OCI-LY3 (cell line): Measurements from ENCODE around the gene CNTNAP4.

Experiments used
- EZH2phosphoT487 ChIP-seq: fragments of 200-600 bp; shearing (Covaris generic); IDR thresholded peaks from 2 replicates; pipeline ENCODE4 v1.6.1; 2018; ENCODE audit warnings: antibody characterized with exemption, mixed run types, low read depth
- TF ChIP-seq, protein P1 (sequence below): fragments of 200-600, 300-600 bp; sonication (generic); IDR thresholded peaks from 2 replicates; pipeline ENCODE4 v1.5.1; 2014; ENCODE audit warnings: antibody characterized with exemption, low read length, low read depth

DNA sequence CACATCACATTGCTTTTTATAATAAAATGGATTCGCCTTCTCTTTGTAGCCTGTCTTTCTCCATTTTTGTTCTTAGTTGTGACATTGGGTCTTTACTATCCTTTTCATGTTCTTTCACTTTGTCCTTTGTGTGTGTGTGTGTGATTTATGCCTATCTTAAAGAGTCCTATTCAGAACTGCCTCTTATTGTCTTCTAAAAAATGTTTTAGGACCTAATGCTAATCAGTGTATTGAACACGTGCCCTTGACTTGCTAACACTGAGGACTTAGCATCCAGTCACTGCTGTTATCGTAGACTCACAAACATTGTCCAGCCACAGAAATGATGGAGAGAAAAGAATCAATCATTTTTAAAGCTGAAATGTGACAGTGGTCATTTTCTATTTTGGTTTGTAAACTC is 251.9 kb downstream of the CNTNAP4 start:
- TF ChIP-seq, protein P1, sequence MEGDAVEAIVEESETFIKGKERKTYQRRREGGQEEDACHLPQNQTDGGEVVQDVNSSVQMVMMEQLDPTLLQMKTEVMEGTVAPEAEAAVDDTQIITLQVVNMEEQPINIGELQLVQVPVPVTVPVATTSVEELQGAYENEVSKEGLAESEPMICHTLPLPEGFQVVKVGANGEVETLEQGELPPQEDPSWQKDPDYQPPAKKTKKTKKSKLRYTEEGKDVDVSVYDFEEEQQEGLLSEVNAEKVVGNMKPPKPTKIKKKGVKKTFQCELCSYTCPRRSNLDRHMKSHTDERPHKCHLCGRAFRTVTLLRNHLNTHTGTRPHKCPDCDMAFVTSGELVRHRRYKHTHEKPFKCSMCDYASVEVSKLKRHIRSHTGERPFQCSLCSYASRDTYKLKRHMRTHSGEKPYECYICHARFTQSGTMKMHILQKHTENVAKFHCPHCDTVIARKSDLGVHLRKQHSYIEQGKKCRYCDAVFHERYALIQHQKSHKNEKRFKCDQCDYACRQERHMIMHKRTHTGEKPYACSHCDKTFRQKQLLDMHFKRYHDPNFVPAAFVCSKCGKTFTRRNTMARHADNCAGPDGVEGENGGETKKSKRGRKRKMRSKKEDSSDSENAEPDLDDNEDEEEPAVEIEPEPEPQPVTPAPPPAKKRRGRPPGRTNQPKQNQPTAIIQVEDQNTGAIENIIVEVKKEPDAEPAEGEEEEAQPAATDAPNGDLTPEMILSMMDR: no peak
- no peak for TF ChIP-seq EZH2phosphoT487
